ENCODE results near the gene ROR1.

ROR1 gene

GRCh38 chr1:63913533-63913932 is 139.7 kb downstream of the ROR1 start:
- DNase-seq (ENCODE audit: low spot score) = no peak

DNA sequence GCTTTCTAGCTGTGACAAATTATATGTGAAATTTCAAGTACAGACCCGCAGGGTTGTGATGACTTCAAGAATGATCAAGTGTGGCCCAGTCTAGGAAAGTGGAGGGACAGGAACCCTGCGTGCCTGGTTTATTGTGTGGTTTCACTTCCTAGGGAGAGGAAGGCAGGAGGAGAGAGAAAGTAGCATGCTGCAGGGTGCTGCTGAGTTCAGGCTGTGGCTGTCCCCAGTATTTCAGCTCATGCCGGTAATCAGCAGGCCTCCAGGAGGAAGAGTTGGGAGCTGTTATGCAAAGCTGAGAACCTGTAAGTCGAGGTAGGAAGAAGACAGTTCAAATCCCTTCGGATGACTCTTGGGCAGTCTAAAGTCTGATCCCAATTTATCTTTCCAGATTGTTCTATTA is 140.4 kb downstream of the ROR1 start:
- DNase-seq (ENCODE audit: low spot score) = no peak

GRCh38 chr1:63914706-63915105 is 140.9 kb downstream of the ROR1 start:
- no peak for DNase-seq (ENCODE audit: low spot score)

DNA sequence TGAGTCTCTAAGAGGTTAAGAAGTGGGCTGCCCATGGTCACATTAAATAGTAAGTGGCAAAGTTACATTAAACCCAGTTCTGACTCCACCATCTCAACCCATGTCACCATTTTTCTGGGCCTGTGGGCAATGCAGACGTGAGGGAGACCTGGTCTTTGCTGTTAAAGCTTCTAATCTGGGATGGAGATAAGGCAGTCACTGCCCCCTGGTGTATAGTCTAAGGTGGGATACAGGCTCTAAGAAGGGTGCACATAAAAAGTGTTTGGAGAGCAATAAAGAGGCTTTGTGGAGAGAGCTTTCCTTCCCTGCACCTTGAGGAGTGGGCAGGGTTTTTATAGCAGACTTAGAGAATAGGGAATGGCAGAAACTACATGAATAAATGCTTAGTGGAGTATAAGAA is 141.3 kb downstream of the ROR1 start:
- DNase-seq (ENCODE audit: low spot score) = peak; percentile 17

- DNase-seq (ENCODE audit: low spot score) = no peak
These were observed 142.9 kb downstream of the ROR1 start for GRCh38 chr1:63916485-63917360.

- DNase-seq (ENCODE audit: low spot score) = peak; percentile 14
These were observed 144.0 kb downstream of the ROR1 start for GRCh38 chr1:63917571-63918417.

GRCh38 chr1:63918418-63918945 is 144.7 kb downstream of the ROR1 start:
- no peak for DNase-seq (ENCODE audit: low spot score)

GRCh38 chr1:63920154-63921117 is 146.6 kb downstream of the ROR1 start:
- no peak for DNase-seq (ENCODE audit: low spot score)

DNA sequence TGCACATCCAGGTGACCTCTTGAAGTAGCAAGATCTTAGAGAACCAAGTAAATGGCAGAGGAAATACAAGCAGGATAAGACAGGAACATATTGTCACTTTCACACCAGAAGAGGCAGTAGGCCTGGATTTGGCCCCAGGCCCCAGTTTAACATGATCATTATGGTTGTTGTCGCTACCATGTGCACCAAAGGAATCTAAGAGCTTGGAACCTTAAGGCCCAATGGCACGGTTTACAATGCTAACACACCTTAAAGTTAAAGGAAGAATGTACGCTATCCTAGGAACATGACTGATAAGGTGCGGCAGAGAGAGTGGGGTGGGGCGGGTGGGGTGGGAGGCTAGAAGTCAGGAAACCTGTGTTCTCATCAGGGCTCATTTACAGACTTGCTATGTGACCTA is 147.5 kb downstream of the ROR1 start:
- no peak for DNase-seq (ENCODE audit: low spot score)

DNA sequence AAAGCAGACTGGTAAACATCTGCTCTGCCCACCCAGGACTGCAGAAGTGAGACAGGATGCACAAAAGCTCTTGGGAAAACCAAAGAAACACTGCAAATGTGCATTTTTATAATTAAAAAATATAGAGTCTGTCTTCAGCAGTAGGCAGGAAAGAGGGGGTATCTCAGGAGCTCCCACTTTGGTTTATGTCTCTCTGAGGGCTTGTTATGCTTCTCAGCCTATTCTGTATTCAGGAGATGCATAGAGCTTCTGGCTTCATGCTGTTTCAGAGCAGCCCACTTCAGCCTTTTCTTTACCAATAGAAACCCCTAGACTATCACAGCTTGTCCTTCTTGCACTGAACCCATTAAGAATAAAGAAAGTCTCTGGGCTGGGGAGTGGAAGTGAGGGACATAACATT is 148.0 kb downstream of the ROR1 start:
- DNase-seq (ENCODE audit: low spot score) = no peak

GRCh38 chr1:63922848-63923247 is 149.0 kb downstream of the ROR1 start:
- no peak for DNase-seq (ENCODE audit: low spot score)

DNA sequence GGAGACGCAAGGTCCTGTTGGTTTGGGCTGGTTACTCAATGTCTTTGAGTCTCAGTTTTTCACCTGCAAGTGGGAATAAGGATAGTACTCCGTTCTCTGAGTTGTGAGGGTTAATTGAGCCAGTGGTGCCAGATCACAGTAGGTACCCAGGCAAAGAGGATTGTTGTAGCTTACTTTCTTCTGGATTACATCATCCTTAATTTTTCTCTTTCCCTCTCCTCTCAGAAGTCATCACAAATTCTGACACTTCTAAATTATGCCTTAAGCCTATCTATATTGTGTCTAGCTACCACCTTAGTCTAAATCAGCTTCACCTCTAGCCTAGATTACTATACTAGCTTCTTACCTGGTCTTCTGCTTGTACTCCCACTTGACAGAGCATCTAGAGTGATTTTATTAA is 149.5 kb downstream of the ROR1 start:
- no peak for DNase-seq (ENCODE audit: low spot score)

DNA sequence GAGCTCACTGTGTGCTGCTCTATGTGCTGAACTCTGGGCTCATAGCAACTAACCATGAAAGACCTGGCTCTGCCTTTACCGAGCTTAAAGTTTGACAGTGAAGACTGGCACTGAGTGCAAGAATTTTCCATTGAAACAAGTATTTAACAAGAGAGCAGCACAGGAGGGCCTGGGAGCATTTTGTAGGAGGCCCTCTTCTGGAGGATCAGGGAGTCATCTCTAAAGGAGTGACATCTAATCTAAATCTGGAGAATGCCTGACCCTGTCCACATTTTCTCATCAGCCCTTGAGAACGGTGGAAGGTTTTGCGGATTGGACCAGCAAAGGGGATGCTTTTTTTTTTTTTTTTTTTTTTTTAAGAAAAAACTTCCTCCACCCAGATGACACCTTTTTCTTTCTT is 150.8 kb downstream of the ROR1 start:
- no peak for DNase-seq (ENCODE audit: low spot score)

GRCh38 chr1:63928186-63929105 is 154.6 kb downstream of the ROR1 start:
- DNase-seq (ENCODE audit: low spot score) = no peak

- no peak for DNase-seq (ENCODE audit: low spot score)
These were observed 155.3 kb downstream of the ROR1 start for GRCh38 chr1:63929106-63929478.

- no peak for DNase-seq (ENCODE audit: low spot score)
These were observed 157.7 kb downstream of the ROR1 start for GRCh38 chr1:63931468-63931867.

DNA sequence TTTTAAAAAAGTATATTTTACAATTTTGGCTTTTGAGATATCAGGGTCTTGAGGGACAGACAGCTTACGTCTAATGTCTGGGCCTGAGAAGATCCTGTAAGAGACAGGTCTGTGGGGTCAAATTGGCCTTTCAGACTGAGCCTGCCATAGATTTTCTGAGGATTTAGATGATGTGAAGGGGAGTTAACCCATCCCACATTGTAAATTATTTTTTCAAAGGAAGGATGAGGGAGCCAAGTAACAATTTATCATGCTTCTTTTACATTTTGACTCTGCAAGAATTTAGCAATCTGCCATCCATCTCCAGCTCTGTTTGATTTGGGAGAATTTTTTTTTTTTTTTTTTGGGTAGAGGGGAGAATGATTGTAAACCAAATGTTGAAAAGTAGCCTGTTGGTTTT is 160.9 kb downstream of the ROR1 start:
- no peak for DNase-seq (ENCODE audit: low spot score)

DNA sequence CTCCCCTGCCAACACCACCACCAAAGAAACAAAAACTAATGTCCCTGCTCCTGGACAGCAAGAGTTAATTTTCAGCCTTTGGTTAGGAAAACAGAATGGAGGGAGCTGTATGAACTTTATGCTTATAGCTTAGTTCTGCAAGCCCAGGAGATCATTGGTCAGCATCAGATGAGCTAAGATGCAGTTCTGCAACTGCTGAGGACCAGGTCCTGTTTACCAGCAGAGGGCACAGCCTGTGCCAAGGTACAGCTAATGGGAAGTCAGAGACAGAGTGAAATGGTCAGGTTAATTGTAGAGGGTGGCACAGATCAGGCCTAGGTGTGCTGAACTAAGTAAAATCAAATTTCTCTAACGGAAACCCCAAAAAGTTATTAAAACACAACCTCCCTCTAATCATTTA is 161.3 kb downstream of the ROR1 start:
- DNase-seq (ENCODE audit: low spot score) = no peak

GRCh38 chr1:63935553-63935952 is 161.7 kb downstream of the ROR1 start:
- no peak for DNase-seq (ENCODE audit: low spot score)

DNA sequence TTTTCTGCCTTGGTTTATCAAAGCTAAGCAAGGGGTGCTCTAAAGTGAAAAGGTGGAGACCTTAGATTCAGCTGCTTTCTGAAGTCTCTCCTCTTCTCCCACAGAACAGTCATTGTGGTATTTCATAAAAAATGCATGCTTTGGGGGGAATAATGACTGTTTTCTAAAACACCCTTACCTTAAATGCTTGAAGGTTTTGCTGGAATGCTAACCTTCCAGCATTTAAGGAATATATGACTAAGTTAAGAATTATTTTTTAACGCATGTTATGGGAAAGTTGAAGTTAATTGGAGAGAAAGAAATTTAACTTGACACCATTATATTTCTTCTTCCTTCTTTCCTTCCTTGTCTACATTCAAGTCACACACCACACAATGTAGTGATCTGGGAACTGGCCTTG is 162.5 kb downstream of the ROR1 start:
- no peak for DNase-seq (ENCODE audit: low spot score)

DNA sequence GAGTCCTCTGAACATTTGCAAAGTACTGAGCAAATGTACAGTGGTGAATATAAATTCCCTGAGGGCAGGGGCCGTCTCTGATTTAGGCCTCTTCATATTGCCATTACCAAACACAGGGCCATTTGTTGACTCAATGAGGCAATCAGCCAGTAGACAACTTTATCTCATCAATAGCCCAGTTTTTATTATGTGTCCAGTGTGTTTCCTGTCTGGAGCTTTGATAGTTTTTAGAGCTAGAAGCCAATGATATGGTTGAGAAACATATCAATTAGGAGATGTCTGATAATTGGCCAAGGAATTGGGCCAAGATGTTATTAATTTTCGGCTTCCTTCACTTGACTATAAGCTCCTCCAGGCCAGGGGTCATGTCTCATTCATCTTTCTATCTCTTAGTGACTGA is 163.0 kb downstream of the ROR1 start:
- no peak for DNase-seq (ENCODE audit: low spot score)

Measured in HuH-7 (cell line).